Ovary (tissue), 3 donors: ENCODE data around the gene VAC14.

Experiments used
- CTCF ChIP-seq, 3 donors: fragments of 450-650 bp in 2 of 3; fragments of 200-600 bp in 1 of 3; IDR thresholded peaks; one replicate each; pipeline versions ENCODE4 v1.5.1 to v1.8.0; 2016 to 2022; ENCODE audit warnings: antibody characterized with exemption in 3 of 3, mild to moderate bottlenecking in 1 of 3
- EP300 ChIP-seq: sonication (generic); formaldehyde crosslinking; IDR thresholded peaks from one replicate; pipeline ENCODE4 v1.6.1; 2017; ENCODE audit warnings: antibody characterized with exemption
- POLR2A ChIP-seq: fragments of 450-650 bp; IDR thresholded peaks from one replicate; pipeline ENCODE4 v1.6.1; 2017; ENCODE audit warnings: antibody characterized with exemption, mild to moderate bottlenecking, moderate library complexity
- donor health status: DM: no; HTN: no; CAD: no.

DNA sequence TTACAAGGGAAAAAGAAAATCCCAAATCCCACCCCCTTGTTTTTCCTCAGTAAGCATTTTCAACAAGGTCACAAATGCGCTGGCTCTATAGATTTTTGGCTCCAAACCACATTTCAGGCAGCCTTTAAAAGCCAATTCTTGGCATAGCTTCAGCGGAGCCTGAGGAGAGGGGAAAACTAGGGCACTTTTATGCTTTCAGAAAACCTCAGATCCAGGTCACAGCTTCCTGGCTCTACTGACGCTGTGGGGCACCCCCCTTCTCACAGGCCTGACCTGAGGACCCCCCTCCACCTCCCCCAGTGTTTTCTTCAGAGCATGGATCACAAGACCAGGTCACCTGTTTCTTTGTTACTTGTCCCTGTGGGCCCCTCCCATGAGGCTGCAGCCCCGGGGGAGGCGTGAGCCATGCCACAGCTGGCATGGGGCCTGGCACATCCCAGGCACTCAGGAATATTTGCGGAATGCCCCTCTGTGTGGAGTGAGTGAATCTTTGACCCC lies 85.0 kb downstream of the VAC14 start:
- TF ChIP-seq EP300, result no peak
- TF ChIP-seq CTCF (IDR thresholded peaks at IDR 0.05), result no peak
- no peak for TF ChIP-seq POLR2A
